Left lung (tissue), 10 donors: ENCODE results near the gene RBKS. TPM values are rescaled to one million over a fixed set of nuclear protein-coding genes. Genes with fewer than 3 reads are reported as not detected.

Experiments
- ATAC-seq: fragments of 200-7000 bp; cut with Tn5 transposase; one replicate; pipeline ENCODE4 v1.9.1; 2020; ENCODE audit warnings: moderate library complexity
- DNase-seq, 4 donors: peaks; one replicate each; pipeline ENCODE4 v3.0.0-alpha.2; 2013 to 2020
- H3K27ac ChIP-seq, 2 donors: fragments of 200-600 bp; sonication (generic) in 1 of 2; one replicate each; pipeline versions ENCODE4 v1.5.0 to v1.8.0; 2020 to 2021
- H3K27me3 ChIP-seq, 2 donors: fragments of 200-600 bp; sonication (generic) in 1 of 2; one replicate each; pipeline versions ENCODE4 v1.5.0 to v1.8.0; 2020 to 2021
- H3K36me3 ChIP-seq, 2 donors: fragments of 200-600 bp; sonication (generic) in 1 of 2; one replicate each; pipeline versions ENCODE4 v1.5.0 to v1.8.0; 2020 to 2021
- H3K4me1 ChIP-seq, 2 donors: fragments of 200-600 bp; one replicate each; pipeline ENCODE4 v1.8.0; 2021
- H3K4me3 ChIP-seq, 2 donors: fragments of 200-600 bp; sonication (generic) in 1 of 2; one replicate each; pipeline versions ENCODE4 v1.5.0 to v1.8.0; 2020 to 2021; ENCODE audit warnings: mild to moderate bottlenecking in 1 of 2
- H3K9me3 ChIP-seq, 2 donors: fragments of 200-600 bp; sonication (generic) in 1 of 2; one replicate each; pipeline versions ENCODE4 v1.5.0 to v1.8.0; 2020 to 2021
- CTCF ChIP-seq, 2 donors: fragments of 200-600 bp; sonication (generic) in 1 of 2; IDR thresholded peaks; one replicate each; pipeline versions ENCODE4 v1.5.0 to v1.8.0; 2021; ENCODE audit warnings: antibody characterized with exemption in 2 of 2
- intact Hi-C, 2 donors: fragments of 100-400 bp; cut with DNase I; formaldehyde crosslinking; loops; one replicate each; pipeline versions ENCODE4 v1.11.2 to v1.14.2; 2022
- polyA plus RNA-seq, 6 donors: library from polyadenylated mRNA; unstranded; fragments of 120-200 nt; gene quantifications; one replicate each; pipeline ENCODE4 v1.2.1, GENCODE V29; 2013; ENCODE audit not compliant: insufficient read length in 6 of 6
- total RNA-seq, 2 donors: library from RNA; stranded (reverse); fragmentation: NEBNext Ultra II Directional; extraction: Animal tissue kit (Norgen Biotek cat#: 25700); gene quantifications; one replicate each; pipeline ENCODE4 v1.2.1, GENCODE V29; 2021
- donor health status: DM: no; HTN: yes; CAD: no.
- donor health status: DM: no; HTN: no; CAD: no.

Gene RBKS
- total and polyA plus RNA-seq, 8 donors: 2.0 to 4.0 (median 2.6) TPM

DNA sequence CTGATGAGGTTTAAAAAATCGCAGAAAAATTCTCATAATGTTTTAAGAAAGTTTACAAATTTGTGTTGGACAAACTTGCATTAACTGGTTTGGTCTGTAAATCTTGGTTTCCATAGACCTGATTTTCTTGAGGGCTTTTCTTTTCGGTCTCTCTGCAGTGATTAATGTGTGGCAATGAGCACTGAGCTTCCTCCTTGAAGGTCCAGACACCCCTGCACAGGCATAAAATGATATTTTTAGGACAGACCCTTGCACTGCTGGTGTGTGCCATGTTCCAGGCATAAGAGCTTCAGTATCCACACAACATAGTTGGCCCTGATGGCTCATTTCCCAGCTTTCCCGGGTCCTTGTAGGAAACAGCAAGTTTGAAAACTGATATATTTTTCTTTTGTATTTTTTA, 85.0 kb downstream of the RBKS start:
- no peak for TF ChIP-seq CTCF (IDR thresholded peaks at IDR 0.05)
- no peak for DNase-seq
- intact Hi-C loops: no loop called here
- H3K9me3 ChIP-seq: no peaks in the 10 kb centered on the region
- no peak overlapping the region for H3K27ac ChIP-seq
- peaks cover 3 to 28% of the 10 kb centered on the region in 2 donors for H3K4me1 ChIP-seq
- no peaks in the 10 kb centered on the region for H3K27me3 ChIP-seq
- ATAC-seq: no peak
- H3K36me3 ChIP-seq: no peaks in the 10 kb centered on the region
- H3K4me3 ChIP-seq: no peak overlapping the region

DNA sequence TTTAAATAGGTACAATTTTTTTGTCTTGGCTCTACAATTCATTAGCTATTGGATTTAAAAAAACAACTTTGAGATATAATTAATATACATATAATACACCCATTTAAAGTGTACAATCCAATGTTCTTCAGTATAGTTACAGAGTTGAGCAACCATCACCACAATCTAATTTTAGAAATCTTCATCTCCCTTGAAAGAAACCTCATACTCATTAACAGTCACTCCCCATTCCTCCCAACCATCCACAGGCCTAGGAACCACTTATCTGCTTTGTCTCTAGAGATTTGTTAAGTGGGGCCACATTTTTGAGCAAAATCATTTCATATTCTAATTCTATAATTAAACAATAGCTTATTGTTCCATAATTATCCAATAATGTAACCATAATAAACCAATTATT, 86.0 kb downstream of the RBKS start:
- intact Hi-C loops: no loop called here
- Histone ChIP-seq H3K27me3 (no peaks in the 10 kb centered on the region), H3K36me3 (no peaks in the 10 kb centered on the region), H3K4me3 (no peak overlapping the region), H3K9me3 (no peaks in the 10 kb centered on the region), H3K4me1 (peaks cover 7 to 27% of the 10 kb centered on the region in 2 donors), H3K27ac (peak overlapping the region in 1 of 2 donors; percentile 21)
- no peak for TF ChIP-seq CTCF (IDR thresholded peaks at IDR 0.05)
- ATAC-seq: peak; percentile 52
- DNase-seq: no peak

DNA sequence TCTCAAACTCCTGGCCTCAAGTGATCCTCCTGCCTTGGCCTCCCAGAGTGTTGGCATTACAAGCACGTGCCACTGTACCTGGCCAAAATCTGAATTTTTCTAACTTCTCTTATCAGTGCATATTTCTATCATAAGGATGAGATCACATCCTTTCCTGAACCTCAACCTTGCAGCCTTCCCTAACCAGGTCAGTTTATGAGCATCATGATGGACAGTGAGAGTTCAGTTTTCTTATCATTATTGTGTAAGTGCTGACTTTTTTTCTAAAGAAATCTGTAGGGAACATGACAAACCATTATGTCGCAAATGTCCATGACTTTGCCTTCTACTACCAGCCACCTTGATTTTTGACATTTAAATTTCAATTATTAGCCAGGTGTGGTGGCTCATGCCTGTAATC, 87.1 kb downstream of the RBKS start:
- Histone ChIP-seq H3K27ac (no peak overlapping the region), H3K4me1 (peaks cover 9 to 36% of the 10 kb centered on the region in 2 donors), H3K4me3 (no peak overlapping the region), H3K27me3 (no peaks in the 10 kb centered on the region), H3K9me3 (no peaks in the 10 kb centered on the region), H3K36me3 (no peaks in the 10 kb centered on the region)
- DNase-seq (no peak), ATAC-seq (no peak)
- intact Hi-C loops: no loop called here
- no peak for TF ChIP-seq CTCF (IDR thresholded peaks at IDR 0.05)

DNA sequence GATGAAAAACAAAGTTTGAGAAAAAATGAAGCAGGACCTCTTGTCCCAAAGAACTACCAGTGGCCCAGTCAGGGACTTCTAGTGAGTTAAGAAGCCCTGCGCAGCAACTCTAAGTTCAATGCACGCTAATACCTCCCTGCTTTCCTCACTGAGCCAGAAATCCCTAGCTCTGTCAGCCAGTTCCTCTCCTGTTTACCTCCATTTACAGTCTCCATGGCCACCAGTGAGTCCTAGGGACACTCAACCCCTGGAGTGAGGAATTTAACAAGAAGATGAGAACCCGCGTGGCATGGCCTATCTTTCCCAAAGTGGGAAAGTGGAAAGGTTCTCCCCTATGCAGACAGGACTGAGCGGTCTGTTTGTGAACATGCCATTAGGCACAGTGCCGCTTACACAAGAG, 87.6 kb downstream of the RBKS start:
- H3K4me1 ChIP-seq: peaks cover 9 to 39% of the 10 kb centered on the region in 2 donors
- no peaks in the 10 kb centered on the region for H3K27me3 ChIP-seq
- no peak for DNase-seq
- H3K4me3 ChIP-seq: no peak overlapping the region
- no peak for ATAC-seq
- no peaks in the 10 kb centered on the region for H3K36me3 ChIP-seq
- TF ChIP-seq CTCF (IDR thresholded peaks at IDR 0.05): no peak
- intact Hi-C loops: no loop called here
- no peaks in the 10 kb centered on the region for H3K9me3 ChIP-seq
- no peak overlapping the region for H3K27ac ChIP-seq

DNA sequence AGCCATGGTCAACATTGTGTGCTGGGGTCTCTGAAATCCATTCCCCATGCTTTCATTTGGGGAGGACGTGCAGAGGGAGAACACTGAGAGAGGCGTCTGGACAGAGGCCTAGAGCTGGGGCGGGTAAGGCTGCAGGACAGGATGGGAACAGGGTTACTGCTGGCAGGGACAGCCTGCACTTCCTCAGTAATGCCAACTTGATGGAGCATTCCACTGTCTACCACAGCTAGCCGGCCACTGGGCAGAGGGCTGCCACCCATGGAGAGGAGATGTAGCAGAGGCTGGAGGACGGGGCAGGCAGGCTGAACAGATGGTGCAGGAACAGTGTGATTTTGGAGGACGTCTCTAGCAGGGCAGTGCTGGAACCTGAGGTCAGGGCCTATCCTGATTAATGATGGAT, 89.3 kb downstream of the RBKS start:
- Histone ChIP-seq H3K36me3 (no peaks in the 10 kb centered on the region), H3K9me3 (no peaks in the 10 kb centered on the region), H3K4me3 (no peak overlapping the region), H3K4me1 (peaks cover 20 to 55% of the 10 kb centered on the region in 2 donors), H3K27me3 (no peaks in the 10 kb centered on the region), H3K27ac (no peak overlapping the region)
- no peak for DNase-seq
- no peak for TF ChIP-seq CTCF (IDR thresholded peaks at IDR 0.05)
- intact Hi-C loops: no loop called here
- ATAC-seq: no peak
